GM12878 (cell line): ENCODE results near the gene TRUB2. TPM values are rescaled to one million over a fixed set of nuclear protein-coding genes. Genes with fewer than 3 reads are reported as not detected.

ENCODE experiments used
- ATAC-seq: fragments of 200-7000 bp; cut with Tn5 transposase; 3 replicates; pipeline ENCODE4 v1.9.1; 2020; ENCODE audit warnings: mild to moderate bottlenecking, moderate library complexity
- BruUV-seq: library from RNA; stranded (reverse); fragments of 400-500 nt; replicated peaks from 2 replicates; lab custom pipeline; 2021; lab: Mats Ljungman, UMichigan
- CTCF ChIA-PET: fragments of 300-600 bp; sonication (Branson Sonifier 250); formaldehyde crosslinking; extraction: SDS; loops from one replicate; lab custom pipeline; 2021; ENCODE audit warnings: inconsistent platforms; lab: Yijun Ruan, JAX
- POLR2A ChIA-PET: fragments of 350-600 bp; formaldehyde crosslinking; extraction: SDS; loops from one replicate; lab custom pipeline; 2021; ENCODE audit warnings: inconsistent platforms; lab: Charles Lee
- RAD21 ChIA-PET: fragments of 300-600 bp; sonication (Branson Sonifier 250); formaldehyde crosslinking; loops from one replicate; lab custom pipeline; 2023; ENCODE audit warnings: antibody characterized with exemption; ENCODE audit not compliant: unreplicated experiment; lab: Charles Lee
- SMC1A ChIA-PET: fragments of 300-600 bp; sonication (Branson Sonifier 250); formaldehyde crosslinking; loops from one replicate; lab custom pipeline; 2023; ENCODE audit not compliant: unreplicated experiment, uncharacterized antibody; lab: Charles Lee
- DNase-seq: peaks from one replicate; pipeline ENCODE4 v3.0.0-alpha.2; 2011; ENCODE audit warnings: low read depth, low spot score
- FAIRE-seq: peaks from 3 replicates; lab custom pipeline; 2011; peaks lifted over from hg19 to GRCh38; lab: Jason Lieb, UNC
- H2AFZ ChIP-seq: 2 replicates; pipeline ENCODE4 v1.6.0; 2011; ENCODE audit warnings: low read depth, low read length, control low read depth; ENCODE audit not compliant: control insufficient read depth
- H3K27ac ChIP-seq: 2 replicates; pipeline ENCODE4 v1.5.1; 2011; ENCODE audit warnings: control low read depth; ENCODE audit not compliant: control insufficient read depth, insufficient read depth
- H3K27me3 ChIP-seq, 2 experiments: replicated peaks in 1 of 2; 2 replicates each; pipeline versions ENCODE4 v1.6.0 to v1.6.1; 2011; ENCODE audit warnings: low read length in 1 of 2; ENCODE audit not compliant: control insufficient read depth in 2 of 2, insufficient read depth in 2 of 2
- H3K36me3 ChIP-seq, 2 experiments: 2 replicates each; pipeline ENCODE4 v1.5.1; 2011; ENCODE audit warnings: low read length in 1 of 2; ENCODE audit not compliant: control insufficient read depth in 2 of 2, insufficient read depth in 2 of 2
- H3K4me1 ChIP-seq: 2 replicates; pipeline ENCODE4 v1.6.1; 2011; ENCODE audit warnings: mild to moderate bottlenecking, low read length, moderate library complexity, mixed read lengths; ENCODE audit not compliant: control insufficient read depth, insufficient read depth
- H3K4me2 ChIP-seq: 2 replicates; pipeline ENCODE4 v1.6.0; 2011; ENCODE audit warnings: control low read depth; ENCODE audit not compliant: control insufficient read depth, insufficient read depth
- H3K4me3 ChIP-seq: fragments of 200-600 bp; sonication (generic); 2 replicates; pipeline ENCODE4 v1.5.1; 2016
- H3K79me2 ChIP-seq: 2 replicates; pipeline ENCODE4 v1.6.0; 2011; ENCODE audit warnings: low read length; ENCODE audit not compliant: control insufficient read depth, insufficient read depth
- H3K9ac ChIP-seq: 2 replicates; pipeline ENCODE4 v1.8.0; 2011; ENCODE audit warnings: low read length, control low read depth, mixed read lengths; ENCODE audit not compliant: control insufficient read depth, insufficient read depth
- H3K9me3 ChIP-seq: replicated peaks from 3 replicates; pipeline ENCODE4 v1.5.1; 2011; ENCODE audit warnings: mild to moderate bottlenecking, low read length; ENCODE audit not compliant: control insufficient read depth, insufficient read depth
- H4K20me1 ChIP-seq: 2 replicates; pipeline ENCODE4 v1.6.0; 2011; ENCODE audit not compliant: control insufficient read depth, insufficient read depth
- ATF7 ChIP-seq: fragments of 450-650 bp; IDR thresholded peaks from 2 replicates; pipeline ENCODE4 v1.6.1; 2016; ENCODE audit warnings: low read depth, mild to moderate bottlenecking
- CBFB ChIP-seq: IDR thresholded peaks from 2 replicates; pipeline ENCODE4 v1.6.1; 2016; ENCODE audit warnings: antibody characterized with exemption, low read depth
- CREB1 ChIP-seq: IDR thresholded peaks from 2 replicates; pipeline ENCODE4 v1.6.1; 2012; ENCODE audit warnings: low read depth, mild to moderate bottlenecking, inconsistent platforms
- DPF2 ChIP-seq: fragments of 450-650 bp; IDR thresholded peaks from 2 replicates; pipeline ENCODE4 v1.6.1; 2017; ENCODE audit warnings: mild to moderate bottlenecking
- ETV6 ChIP-seq, 2 experiments: fragments of 450-650 bp in 1 of 2; IDR thresholded peaks in 1 of 2; conservative IDR thresholded peaks in 1 of 2; 2 replicates each; pipeline ENCODE4 v1.6.1; 2014; ENCODE audit warnings: antibody characterized with exemption in 1 of 2, borderline replicate concordance in 1 of 2, low read depth in 1 of 2, mild to moderate bottlenecking in 1 of 2, moderate library complexity in 1 of 2
- HDGF ChIP-seq: fragments of 450-650 bp; IDR thresholded peaks from 2 replicates; pipeline ENCODE4 v1.6.1; 2016; ENCODE audit warnings: antibody characterized with exemption
- HSF1 ChIP-seq: fragments of 150-350 bp; IDR thresholded peaks from 2 replicates; pipeline ENCODE4 v1.6.1; 2014; ENCODE audit warnings: mild to moderate bottlenecking, low read depth, low read length
- NKRF ChIP-seq: fragments of 450-650 bp; conservative IDR thresholded peaks from 2 replicates; pipeline ENCODE4 v1.6.1; 2017; ENCODE audit warnings: mild to moderate bottlenecking, moderate library complexity
- NR2F1 ChIP-seq: fragments of 450-650 bp; conservative IDR thresholded peaks from 2 replicates; pipeline ENCODE4 v1.6.1; 2017; ENCODE audit warnings: mild to moderate bottlenecking
- SMAD5 ChIP-seq: IDR thresholded peaks from 2 replicates; pipeline ENCODE4 v1.6.1; 2016; ENCODE audit warnings: antibody characterized with exemption, low read depth
- STAT3 ChIP-seq: IDR thresholded peaks from 2 replicates; pipeline ENCODE4 v1.6.1; 2011; ENCODE audit warnings: low read depth, low read length, improper control_type of control experiment
- TCF3 ChIP-seq: IDR thresholded peaks from 2 replicates; pipeline ENCODE4 v1.6.1; 2012; ENCODE audit warnings: low read depth, mild to moderate bottlenecking, low read length, borderline replicate concordance; ENCODE audit not compliant: insufficient read depth
- YBX1 ChIP-seq: fragments of 450-650 bp; IDR thresholded peaks from 2 replicates; pipeline ENCODE4 v1.6.1; 2016; ENCODE audit warnings: antibody characterized with exemption
- ZNF384 ChIP-seq: IDR thresholded peaks from 2 replicates; pipeline ENCODE4 v1.6.1; 2012; ENCODE audit warnings: low read depth, mild to moderate bottlenecking, low read length, improper control_type of control experiment, borderline replicate concordance
- ZNF622 ChIP-seq: fragments of 450-650 bp; IDR thresholded peaks from 2 replicates; pipeline ENCODE4 v1.6.1; 2017; ENCODE audit warnings: mild to moderate bottlenecking, inconsistent platforms
- whole genome bisulfite sequencing: methylation state at CpG from one replicate; pipeline ENCODE4 v1.1.6; 2016; ENCODE audit warnings: low lambda C conversion rate; ENCODE audit not compliant: insufficient replicate concordance, insufficient coverage; ENCODE audit errors: missing lambda C conversion rate; 5-methylcytosine and 5-hydroxymethylcytosine counted together
- in situ Hi-C: fragments of 300-500 bp; cut with MboI; formaldehyde crosslinking; loops from 9 replicates; pipeline ENCODE4 v1.14.3; 2018; ENCODE audit warnings: mixed read lengths
- intact Hi-C: fragments of 100-400 bp; cut with micrococcal nuclease; formaldehyde crosslinking; loops from one replicate; pipeline ENCODE4 v1.14.2; 2022; ENCODE audit not compliant: unreplicated experiment
- polyA plus RNA-seq, 11 experiments: library from polyadenylated mRNA; depleted of rRNA in 4 of 11; unstranded in 6 of 11; stranded (reverse) in 5 of 11; fragments of >200 nt; fragmentation: Nextera tagmentation in 4 of 11; fragmentation: Illumina TruSeq in 1 of 11; extraction: Ambion mirVana in 4 of 11; extraction: Trizol in 1 of 11; gene quantifications; 1 replicate in 1 of 11; 2 replicates in 10 of 11; pipeline versions ENCODE4 v1.2.1 to v1.2.3, GENCODE V29; 2011 to 2016; ENCODE audit warnings: inconsistent platforms in 2 of 11, missing spikeins in 2 of 11, low read depth in 1 of 11
- total RNA-seq, 4 experiments: library from RNA; depleted of rRNA in 3 of 4; stranded (reverse); fragments of >200 nt in 3 of 4; fragmentation: Illumina TruSeq in 1 of 4; extraction: Trizol in 1 of 4; gene quantifications; 2 replicates each; pipeline versions ENCODE4 v1.2.1 to v1.2.3, GENCODE V29; 2013 to 2021

TRUB2 gene
- total and polyA plus RNA-seq, 10 of the 15 experiments (the other 5 are each of a cell fraction or from before 2014, with no cell fraction given) = 2.8 to 70.5 (median 37.2) TPM

DNA sequence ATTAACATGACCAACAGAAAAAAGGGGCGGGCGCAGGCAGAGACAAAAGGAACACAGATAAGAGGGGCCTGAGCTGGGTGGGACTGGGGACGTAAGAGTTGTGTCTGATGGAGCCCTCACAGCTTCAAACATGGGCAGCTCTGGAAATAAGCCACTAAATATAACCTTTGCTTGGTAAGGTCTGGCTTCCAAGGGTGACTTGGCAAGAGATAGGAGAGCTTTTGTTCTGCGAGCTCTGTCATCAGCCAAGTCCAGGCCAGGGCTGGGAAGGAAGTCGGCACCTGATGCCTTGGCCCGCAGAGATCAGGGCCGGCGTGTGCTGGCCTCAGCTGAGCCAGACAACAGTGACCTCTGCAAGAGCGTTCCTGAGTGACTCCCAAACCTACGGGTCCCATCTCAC lies 11.8 kb downstream of the TRUB2 start:
- Histone ChIP-seq H3K4me2 (no peak overlapping the region), H3K79me2 (no peaks in the 10 kb centered on the region)
- TF ChIP-seq NKRF (no peak), TCF3 (no peak), STAT3 (no peak), CREB1 (no peak), ZNF622 (no peak)
- TF ChIP-seq, all 136 proteins: peak for 0
- ChIA-PET RAD21 (no interaction called here), SMC1A (no interaction called here), CTCF (interaction anchor here (0.9 kb wide), 1 partner anchor 12 kb away, joined by 3 read pairs; no protein-coding TSS in a partner anchor), POLR2A (no interaction called here)
- DNase-seq = no peak
- Histone ChIP-seq H2AFZ (no peak overlapping the region), H3K4me3 (no peak overlapping the region), H3K9me3 (no peaks in the 10 kb centered on the region), H3K27ac (no peak overlapping the region), H3K27me3 (no peaks in the 10 kb centered on the region), H3K4me1 (no peaks in the 10 kb centered on the region), H4K20me1 (no peaks in the 10 kb centered on the region), H3K9ac (no peak overlapping the region), H3K36me3 (peaks cover 6 to 21% of the 10 kb centered on the region in 2 experiments; a peak in 3 of 4 replicates)
- WGBS = 97% methylated on average over 10 of the region's 10 CpGs
- in situ Hi-C loops = no loop called here
- intact Hi-C loops = no loop called here
- FAIRE-seq = no peak
- BruUV-seq = no TSS peak
- ATAC-seq = no peak

DNA sequence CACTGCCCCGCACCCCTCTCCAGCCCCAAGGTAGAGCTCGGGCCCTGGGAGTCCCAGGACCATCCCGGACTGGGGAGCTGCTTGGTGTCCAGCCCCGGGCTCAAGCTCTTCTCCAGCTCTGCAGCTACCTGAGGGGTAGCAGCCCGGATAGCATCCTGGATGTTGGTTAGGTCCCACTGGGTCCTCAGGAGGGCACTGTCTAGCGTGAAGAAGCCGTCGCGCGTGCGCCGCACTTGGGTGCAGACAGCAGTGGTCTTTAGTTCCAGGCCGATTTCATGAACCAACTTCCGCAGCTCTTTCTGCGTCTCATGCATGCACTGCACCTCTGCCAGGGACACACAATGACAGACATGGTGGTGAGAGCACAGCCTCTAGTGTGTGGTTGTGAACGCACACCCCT lies 12.7 kb downstream of the TRUB2 start:
- ATAC-seq = no peak
- DNase-seq = no peak
- no peak overlapping the region for H3K27ac ChIP-seq
- no peaks in the 10 kb centered on the region for H3K9me3 ChIP-seq
- no peaks in the 10 kb centered on the region for H4K20me1 ChIP-seq
- CTCF ChIA-PET = interaction anchor here (1.1 to 1.9 kb wide), 2 partner anchors 14 to 53 kb away, joined by 3 to 9 read pairs; no protein-coding TSS in a partner anchor
- BruUV-seq = no TSS peak
- H3K4me2 ChIP-seq = no peak overlapping the region
- peaks cover 3 to 21% of the 10 kb centered on the region in 2 experiments; a peak in 3 of 4 replicates for H3K36me3 ChIP-seq
- no peaks in the 10 kb centered on the region for H3K79me2 ChIP-seq
- FAIRE-seq = no peak
- SMC1A ChIA-PET = no interaction called here
- WGBS = 92% methylated on average over 16 of the region's 16 CpGs
- H3K9ac ChIP-seq = no peak overlapping the region
- no peak overlapping the region for H2AFZ ChIP-seq
- no peaks in the 10 kb centered on the region for H3K4me1 ChIP-seq
- RAD21 ChIA-PET = no interaction called here
- in situ Hi-C loops = no loop called here
- H3K4me3 ChIP-seq = no peak overlapping the region
- intact Hi-C loops = no loop called here
- POLR2A ChIA-PET = no interaction called here
- no peaks in the 10 kb centered on the region for H3K27me3 ChIP-seq
- TF ChIP-seq ETV6 (conservative IDR thresholded peaks at IDR 0.05 in 1 of 2, IDR thresholded peaks at IDR 0.05 in 1 of 2; ENCODE audit: borderline replicate concordance in 1 of 2, low read depth in 1 of 2) (no peak), ZNF384 (no peak), CREB1 (no peak), NR2F1 (no peak), ATF7 (no peak), YBX1 (no peak), DPF2 (no peak), SMAD5 (no peak), HDGF (no peak), HSF1 (no peak), CBFB (no peak)
